NCI-H1694 (cell line): Measurements from ENCODE around the gene VAPA.

Experiments
- DNase-seq: peaks from one replicate; lab custom pipeline; 2025; lab: John Stamatoyannopoulos, UW

Gene VAPA

GRCh38 chr18:9941103-9941502 lies 27.3 kb downstream of the VAPA start:
- DNase-seq = no peak

GRCh38 chr18:9941660-9942059 lies 27.8 kb downstream of the VAPA start:
- no peak for DNase-seq

- DNase-seq = no peak
Measured at GRCh38 chr18:9943311-9943710, 29.5 kb downstream of the VAPA start.

- no peak for DNase-seq
Measured at GRCh38 chr18:9944805-9945204, 31.0 kb downstream of the VAPA start.

- no peak for DNase-seq
Measured at GRCh38 chr18:9946831-9947230, 33.0 kb downstream of the VAPA start.

GRCh38 chr18:9947248-9947647 lies 33.4 kb downstream of the VAPA start:
- DNase-seq = no peak

- DNase-seq = no peak
Measured at GRCh38 chr18:9949315-9949714, 35.5 kb downstream of the VAPA start.

GRCh38 chr18:9949861-9950260 lies 36.0 kb downstream of the VAPA start:
- no peak for DNase-seq

- DNase-seq = no peak
Measured at GRCh38 chr18:9950289-9951016, 36.6 kb downstream of the VAPA start.

- peak; percentile 50 for DNase-seq
Measured at GRCh38 chr18:9951022-9951859, 37.4 kb downstream of the VAPA start.

- no peak for DNase-seq
Measured at GRCh38 chr18:9952633-9953416, 39.0 kb downstream of the VAPA start.

GRCh38 chr18:9958861-9959399 lies 45.1 kb downstream of the VAPA start:
- DNase-seq = no peak

GRCh38 chr18:9959564-9959963 lies 45.7 kb downstream of the VAPA start:
- no peak for DNase-seq

GRCh38 chr18:9960258-9960904 lies 46.6 kb downstream of the VAPA start:
- no peak for DNase-seq

- no peak for DNase-seq
Measured at GRCh38 chr18:9961041-9961440, 47.2 kb downstream of the VAPA start.

GRCh38 chr18:9965711-9966624 lies 52.2 kb downstream of the VAPA start:
- no peak for DNase-seq

- no peak for DNase-seq
Measured at GRCh38 chr18:9968081-9968848, 54.4 kb downstream of the VAPA start.

GRCh38 chr18:9969247-9969646 lies 55.4 kb downstream of the VAPA start:
- DNase-seq = no peak

- peak; percentile 76 for DNase-seq
Measured at GRCh38 chr18:9971313-9971920, 57.6 kb downstream of the VAPA start.

- DNase-seq = no peak
Measured at GRCh38 chr18:9973470-9973869, 59.7 kb downstream of the VAPA start.
